Large intestine (tissue), 3 donors: ENCODE data around the gene THAP11. TPM values are rescaled to one million over a fixed set of nuclear protein-coding genes. Genes with fewer than 3 reads are reported as not detected.

Experiments
- DNase-seq, 2 donors: peaks; one replicate each; pipeline versions ENCODE4 v3.0.0 to v3.0.0-alpha.2; 2013
- H3K27ac ChIP-seq: one replicate; pipeline ENCODE4 v1.5.1; 2013; ENCODE audit warnings: low read length
- H3K27me3 ChIP-seq: 2 replicates; pipeline ENCODE4 v1.6.1; 2013; ENCODE audit warnings: low read length; ENCODE audit not compliant: control insufficient read depth, insufficient read depth
- H3K36me3 ChIP-seq: 2 replicates; pipeline ENCODE4 v1.6.1; 2013; ENCODE audit warnings: low read length; ENCODE audit not compliant: control insufficient read depth, insufficient read depth
- H3K4me1 ChIP-seq: one replicate; pipeline ENCODE4 v1.6.1; 2013; ENCODE audit warnings: low read length; ENCODE audit not compliant: control insufficient read depth, insufficient read depth
- H3K4me3 ChIP-seq: one replicate; pipeline ENCODE4 v1.5.1; 2013; ENCODE audit warnings: low read length
- H3K9me3 ChIP-seq: one replicate; pipeline ENCODE4 v1.6.1; 2013; ENCODE audit warnings: mild to moderate bottlenecking, low read depth, low read length, moderate library complexity; ENCODE audit not compliant: control insufficient read depth
- WGBS: methylation state at CpG from one replicate; pipeline ENCODE4 v1.1.5; 2013; ENCODE audit warnings: low lambda C conversion rate; ENCODE audit not compliant: insufficient coverage; 5-methylcytosine and 5-hydroxymethylcytosine counted together
- polyA plus RNA-seq: library from polyadenylated mRNA; unstranded; fragments of 120-200 nt; gene quantifications from one replicate; pipeline ENCODE4 v1.2.1, GENCODE V29; 2013

The THAP11 gene
- polyA plus RNA-seq, 1 donor = 23.4 TPM

- WGBS = no CpG with 5 or more reads among the region's 23 CpGs
- Histone ChIP-seq H3K27me3 (no peaks in the 10 kb centered on the region), H3K27ac (peak overlapping the region; percentile 56), H3K9me3 (no peaks in the 10 kb centered on the region), H3K4me1 (peaks cover 8% of the 10 kb centered on the region), H3K4me3 (peak overlapping the region; percentile 83), H3K36me3 (peaks cover 54% of the 10 kb centered on the region)
- DNase-seq = peak in 1 of 2 donors; percentile 68
Observed at GRCh38 chr16:67873435-67874370, 31.6 kb downstream of the THAP11 start.

DNA sequence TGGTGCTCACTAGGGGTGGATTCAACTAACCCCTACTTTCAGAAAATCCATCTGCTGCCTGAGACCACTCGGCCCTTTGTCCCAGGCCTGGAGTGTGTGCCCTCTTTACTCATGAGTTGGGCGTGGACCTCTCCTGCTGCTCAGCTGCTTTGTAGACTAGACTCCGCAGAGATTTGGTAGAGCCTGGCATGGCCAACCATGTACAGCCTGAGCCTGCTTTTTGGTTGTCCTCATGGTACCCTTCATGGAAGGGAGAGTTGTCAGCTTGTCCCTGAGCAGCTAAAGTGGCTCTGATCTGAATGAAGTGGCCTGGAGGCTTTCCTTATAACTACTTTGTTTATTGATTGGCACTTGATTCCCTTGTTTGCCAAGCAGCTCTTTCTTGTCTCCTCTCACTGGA, 32.3 kb downstream of the THAP11 start:
- no peaks in the 10 kb centered on the region for H3K27me3 ChIP-seq
- peaks cover 58% of the 10 kb centered on the region for H3K36me3 ChIP-seq
- no peak for DNase-seq
- peaks cover 8% of the 10 kb centered on the region for H3K4me1 ChIP-seq
- H3K9me3 ChIP-seq = no peaks in the 10 kb centered on the region
- H3K4me3 ChIP-seq = peak overlapping the region; percentile 83
- H3K27ac ChIP-seq = peak overlapping the region; percentile 56
- WGBS = no CpG with 5 or more reads among the region's 3 CpGs

DNA sequence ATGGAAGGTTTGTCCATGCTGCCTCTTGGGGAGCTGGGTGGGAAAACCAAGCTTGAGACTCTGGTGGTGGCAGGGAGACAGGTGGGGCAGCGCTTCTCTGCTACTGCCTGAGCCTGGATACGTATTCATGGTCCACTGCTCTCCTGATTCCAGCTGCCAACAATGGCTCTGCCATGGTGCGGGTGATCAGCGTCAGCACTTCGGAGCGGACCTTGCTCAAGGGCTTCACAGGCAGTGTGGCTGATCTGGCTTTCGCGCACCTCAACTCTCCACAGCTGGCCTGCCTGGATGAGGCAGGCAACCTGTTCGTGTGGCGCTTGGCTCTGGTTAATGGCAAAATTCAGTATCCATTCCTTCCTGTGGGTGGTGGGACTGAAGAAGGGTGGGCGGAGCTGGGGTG, 34.9 kb downstream of the THAP11 start:
- no peaks in the 10 kb centered on the region for H3K27me3 ChIP-seq
- H3K36me3 ChIP-seq = peaks cover 65% of the 10 kb centered on the region
- no peak overlapping the region for H3K27ac ChIP-seq
- no peak for DNase-seq
- H3K9me3 ChIP-seq = no peaks in the 10 kb centered on the region
- no peak overlapping the region for H3K4me3 ChIP-seq
- WGBS = no CpG with 5 or more reads among the region's 11 CpGs
- peaks cover 12% of the 10 kb centered on the region for H3K4me1 ChIP-seq

GRCh38 chr16:67878232-67878631, 36.1 kb downstream of the THAP11 start:
- Histone ChIP-seq H3K9me3 (no peaks in the 10 kb centered on the region), H3K27ac (no peak overlapping the region), H3K27me3 (no peaks in the 10 kb centered on the region), H3K36me3 (peaks cover 75% of the 10 kb centered on the region), H3K4me1 (peaks cover 23% of the 10 kb centered on the region), H3K4me3 (no peak overlapping the region)
- WGBS = no CpG with 5 or more reads among the region's 6 CpGs
- DNase-seq = no peak

DNA sequence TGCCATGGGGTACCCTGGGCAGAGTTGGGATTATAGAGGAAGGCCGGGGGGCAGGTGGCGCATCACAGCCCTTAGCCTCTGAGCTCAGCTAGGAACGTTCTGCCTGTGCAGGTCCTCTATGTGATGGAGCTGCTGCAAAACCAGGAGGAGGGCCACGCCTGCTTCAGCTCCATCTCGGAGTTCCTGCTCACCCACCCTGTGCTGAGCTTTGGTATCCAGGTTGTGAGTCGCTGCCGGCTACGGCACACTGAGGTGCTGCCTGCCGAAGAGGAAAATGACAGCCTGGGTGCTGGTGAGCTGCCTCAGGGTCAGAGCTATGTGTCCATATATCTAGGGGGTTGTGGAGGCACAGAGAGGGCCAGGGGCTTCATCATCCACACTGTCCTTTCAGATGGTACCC, 36.7 kb downstream of the THAP11 start:
- Histone ChIP-seq H3K36me3 (peaks cover 81% of the 10 kb centered on the region), H3K4me1 (peaks cover 29% of the 10 kb centered on the region), H3K27ac (no peak overlapping the region), H3K27me3 (no peaks in the 10 kb centered on the region), H3K9me3 (no peaks in the 10 kb centered on the region), H3K4me3 (no peak overlapping the region)
- DNase-seq = no peak
- no CpG with 5 or more reads among the region's 9 CpGs for WGBS

- peaks cover 87% of the 10 kb centered on the region for H3K36me3 ChIP-seq
- no peaks in the 10 kb centered on the region for H3K9me3 ChIP-seq
- H3K4me1 ChIP-seq = peaks cover 29% of the 10 kb centered on the region
- H3K27me3 ChIP-seq = no peaks in the 10 kb centered on the region
- DNase-seq = no peak
- no CpG with 5 or more reads among the region's 12 CpGs for WGBS
- no peak overlapping the region for H3K27ac ChIP-seq
- H3K4me3 ChIP-seq = no peak overlapping the region
Observed at GRCh38 chr16:67879462-67879861, 37.3 kb downstream of the THAP11 start.

- peaks cover 27% of the 10 kb centered on the region for H3K4me1 ChIP-seq
- H3K27ac ChIP-seq = no peak overlapping the region
- H3K9me3 ChIP-seq = no peaks in the 10 kb centered on the region
- no peaks in the 10 kb centered on the region for H3K27me3 ChIP-seq
- DNase-seq = no peak
- H3K36me3 ChIP-seq = peaks cover 92% of the 10 kb centered on the region
- no CpG with 5 or more reads among the region's 5 CpGs for WGBS
- no peak overlapping the region for H3K4me3 ChIP-seq
Observed at GRCh38 chr16:67879936-67880335, 37.8 kb downstream of the THAP11 start.

DNA sequence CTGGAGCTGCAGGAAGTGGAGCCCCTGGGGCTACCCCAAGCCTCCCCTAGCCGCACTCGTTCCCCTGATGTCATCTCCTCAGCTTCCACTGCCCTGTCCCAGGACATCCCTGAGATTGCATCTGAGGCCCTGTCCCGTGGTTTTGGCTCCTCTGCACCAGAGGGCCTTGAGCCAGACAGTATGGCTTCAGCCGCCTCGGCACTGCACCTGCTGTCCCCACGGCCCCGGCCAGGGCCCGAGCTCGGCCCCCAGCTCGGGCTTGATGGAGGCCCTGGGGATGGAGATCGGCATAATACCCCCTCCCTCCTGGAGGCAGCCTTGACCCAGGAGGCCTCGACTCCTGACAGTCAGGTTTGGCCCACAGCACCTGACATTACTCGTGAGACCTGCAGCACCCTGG, 38.5 kb downstream of the THAP11 start:
- H3K4me3 ChIP-seq = no peak overlapping the region
- H3K27me3 ChIP-seq = no peaks in the 10 kb centered on the region
- H3K4me1 ChIP-seq = peaks cover 27% of the 10 kb centered on the region
- 100% methylated on average over 1 of the region's 13 CpGs for whole genome bisulfite sequencing
- peaks cover 98% of the 10 kb centered on the region for H3K36me3 ChIP-seq
- no peak overlapping the region for H3K27ac ChIP-seq
- no peak for DNase-seq
- H3K9me3 ChIP-seq = no peaks in the 10 kb centered on the region

GRCh38 chr16:67881621-67882161, 39.6 kb downstream of the THAP11 start:
- peaks cover 96% of the 10 kb centered on the region for H3K36me3 ChIP-seq
- no peaks in the 10 kb centered on the region for H3K9me3 ChIP-seq
- H3K4me1 ChIP-seq = peaks cover 27% of the 10 kb centered on the region
- no peak for DNase-seq
- peak overlapping the region; percentile 94 for H3K27ac ChIP-seq
- H3K4me3 ChIP-seq = no peak overlapping the region
- no peaks in the 10 kb centered on the region for H3K27me3 ChIP-seq
- WGBS = no CpG with 5 or more reads among the region's 21 CpGs

DNA sequence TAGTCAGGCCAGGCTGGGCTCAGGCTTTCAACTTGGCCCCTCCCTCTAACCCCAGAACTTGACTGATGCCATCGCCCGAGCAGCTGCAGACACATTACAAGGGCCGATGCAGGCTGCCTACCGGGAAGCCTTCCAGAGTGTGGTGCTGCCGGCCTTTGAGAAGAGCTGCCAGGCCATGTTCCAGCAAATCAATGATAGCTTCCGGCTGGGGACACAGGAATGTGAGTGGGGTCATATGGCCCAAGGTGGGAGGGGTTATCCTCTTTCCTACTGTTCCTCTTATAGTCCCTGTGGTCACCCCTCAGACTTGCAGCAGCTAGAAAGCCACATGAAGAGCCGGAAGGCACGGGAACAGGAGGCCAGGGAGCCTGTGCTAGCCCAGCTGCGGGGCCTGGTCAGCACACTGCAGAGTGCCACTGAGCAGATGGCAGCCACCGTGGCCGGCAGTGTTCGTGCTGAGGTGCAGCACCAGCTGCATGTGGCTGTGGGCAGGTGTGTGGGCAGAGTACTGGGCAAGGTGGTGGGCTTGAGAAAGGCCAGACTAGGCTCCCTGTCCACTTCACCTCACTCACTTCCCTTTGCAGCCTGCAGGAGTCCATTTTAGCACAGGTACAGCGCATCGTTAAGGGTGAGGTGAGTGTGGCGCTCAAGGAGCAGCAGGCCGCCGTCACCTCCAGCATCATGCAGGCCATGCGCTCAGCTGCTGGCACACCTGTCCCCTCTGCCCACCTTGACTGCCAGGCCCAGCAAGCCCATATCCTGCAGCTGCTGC, 40.4 kb downstream of the THAP11 start:
- Histone ChIP-seq H3K36me3 (peaks cover 89% of the 10 kb centered on the region), H3K27me3 (no peaks in the 10 kb centered on the region), H3K4me1 (peaks cover 27% of the 10 kb centered on the region), H3K4me3 (no peak overlapping the region), H3K9me3 (no peaks in the 10 kb centered on the region), H3K27ac (peak overlapping the region; percentile 94)
- WGBS = no CpG with 5 or more reads among the region's 18 CpGs
- peak in 1 of 2 donors; percentile 12 for DNase-seq
